K562 (cell line): ENCODE data around the gene RNU1-2. TPM values are rescaled to one million over a fixed set of nuclear protein-coding genes. Genes with fewer than 3 reads are reported as not detected.

Source experiments
- CAMTA2 ChIP-seq: fragments of 250-450 bp; sonication (Bioruptor Pico); conservative IDR thresholded peaks from 2 replicates; pipeline ENCODE4 v1.5.1; 2022
- CBX1 ChIP-seq: sonication (generic); IDR thresholded peaks from 2 replicates; pipeline ENCODE4 v1.6.1; 2016; ENCODE audit warnings: antibody characterized with exemption, low read depth, mild to moderate bottlenecking
- CBX3 ChIP-seq, 2 experiments: IDR thresholded peaks; 1 replicate in 1 of 2; 2 replicates in 1 of 2; pipeline ENCODE4 v1.6.1; 2012; ENCODE audit warnings: inconsistent platforms in 2 of 2, low read length in 2 of 2, borderline replicate concordance in 1 of 2, control low read depth in 1 of 2
- CGGBP1 ChIP-seq: fragments of 250-450 bp; sonication (Bioruptor Pico); IDR thresholded peaks from 2 replicates; pipeline ENCODE4 v1.9.0; 2021; ENCODE audit warnings: mild to moderate bottlenecking
- CHCHD3 ChIP-seq: fragments of 250-450 bp; sonication (Bioruptor Pico); IDR thresholded peaks from 2 replicates; pipeline ENCODE4 v2.1.2; 2022; ENCODE audit warnings: mild to moderate bottlenecking
- DPF2 ChIP-seq: fragments of 450-650 bp; IDR thresholded peaks from 2 replicates; pipeline ENCODE4 v1.6.1; 2016
- FOXJ2 ChIP-seq: fragments of 200-800 bp; sonication (Bioruptor generic); IDR thresholded peaks from 2 replicates; pipeline ENCODE4 v1.6.1; 2016; ENCODE audit warnings: missing genetic modification characterization, missing compliant biosample characterization
- GABPB1 ChIP-seq: sonication (generic); formaldehyde crosslinking; IDR thresholded peaks from 2 replicates; pipeline ENCODE4 v1.8.0; 2022; ENCODE audit warnings: mild to moderate bottlenecking, missing genetic modification reagents
- KHSRP ChIP-seq: fragments of 450-650 bp; IDR thresholded peaks from 2 replicates; pipeline ENCODE4 v1.6.1; 2017
- NR2F6 ChIP-seq: fragments of 450-650 bp; formaldehyde crosslinking; IDR thresholded peaks from 2 replicates; pipeline ENCODE4 v1.4.0; 2020; ENCODE audit warnings: mild to moderate bottlenecking
- NUFIP1 ChIP-seq: fragments of 450-650 bp; IDR thresholded peaks from 2 replicates; pipeline ENCODE4 v1.6.1; 2018; ENCODE audit not compliant: partially characterized antibody
- PHF8 ChIP-seq: fragments of 200-600 bp; sonication (generic); IDR thresholded peaks from 2 replicates; pipeline ENCODE4 v1.6.1; 2012; ENCODE audit warnings: mixed run types, mild to moderate bottlenecking, inconsistent platforms, low read length, moderate library complexity, borderline replicate concordance
- PHTF2 ChIP-seq: fragments of 250-450 bp; sonication (Bioruptor Pico); IDR thresholded peaks from 2 replicates; pipeline ENCODE4 v1.5.0; 2021; ENCODE audit warnings: mild to moderate bottlenecking
- RUNX1 ChIP-seq: sonication (generic); IDR thresholded peaks from 2 replicates; pipeline ENCODE4 v1.6.1; 2016; ENCODE audit warnings: antibody characterized with exemption, low read depth
- SMAD1 ChIP-seq: fragments of 150-350 bp; IDR thresholded peaks from 2 replicates; pipeline ENCODE4 v1.6.1; 2014; ENCODE audit warnings: low read length, low read depth; ENCODE audit not compliant: partially characterized antibody
- ZFP1 ChIP-seq: fragments of 450-650 bp; formaldehyde crosslinking; IDR thresholded peaks from 2 replicates; pipeline ENCODE4 v1.4.0; 2020; ENCODE audit warnings: mild to moderate bottlenecking, mixed read lengths
- ZNF551 ChIP-seq: fragments of 250-450 bp; sonication (Bioruptor Pico); IDR thresholded peaks from 2 replicates; pipeline ENCODE4 v1.5.0; 2021; ENCODE audit warnings: mild to moderate bottlenecking, moderate library complexity
- ZNF57 ChIP-seq: fragments of 450-650 bp; formaldehyde crosslinking; IDR thresholded peaks from 2 replicates; pipeline ENCODE4 v1.4.0; 2020; ENCODE audit warnings: mild to moderate bottlenecking, moderate library complexity
- polyA plus RNA-seq, 8 experiments: library from polyadenylated mRNA; depleted of rRNA in 4 of 8; stranded (reverse) in 5 of 8; unstranded in 3 of 8; fragments of >200 nt; fragmentation: Nextera tagmentation in 2 of 8; fragmentation: Illumina TruSeq in 1 of 8; extraction: Ambion mirVana in 2 of 8; extraction: Trizol in 1 of 8; gene quantifications; 2 replicates each; pipeline versions ENCODE4 v1.2.1 to v1.2.3, GENCODE V29; 2011 to 2014; ENCODE audit warnings: inconsistent platforms in 1 of 8, missing spikeins in 1 of 8
- total RNA-seq, 7 experiments: library from RNA; depleted of rRNA in 6 of 7; stranded (reverse); fragments of >200 nt in 6 of 7; fragmentation: Illumina TruSeq in 2 of 7; extraction: Trizol in 2 of 7; gene quantifications; 2 replicates each; pipeline versions ENCODE4 v1.2.1 to v1.2.3, GENCODE V29; 2011 to 2021; ENCODE audit warnings: low replicate concordance in 1 of 7
- TF ChIP-seq, protein P1 (sequence below): fragments of 250-450 bp; sonication (Bioruptor Pico); IDR thresholded peaks from 2 replicates; pipeline ENCODE4 v1.5.0; 2021; ENCODE audit warnings: mild to moderate bottlenecking, moderate library complexity
- TF ChIP-seq, protein P2 (sequence below): fragments of 250-450 bp; sonication (Bioruptor Pico); IDR thresholded peaks from 2 replicates; pipeline ENCODE4 v1.5.0; 2021; ENCODE audit warnings: mild to moderate bottlenecking, borderline replicate concordance
- TF ChIP-seq, protein P3 (sequence below): fragments of 250-450 bp; sonication (Bioruptor Pico); IDR thresholded peaks from 2 replicates; pipeline ENCODE4 v1.9.0; 2021; ENCODE audit warnings: mild to moderate bottlenecking, inconsistent platforms

The RNU1-2 gene
- total and polyA plus RNA-seq, 9 of the 15 experiments (the other 6 are each of a cell fraction or from before 2014, with no cell fraction given): under 0.01 to 32,823 (median 2,538) TPM; not detected in 4

GRCh38 chr1:16895598-16896315 is at the start of gene RNU1-2 (continued):
- TF ChIP-seq PHF8: peak; percentile 41; the same call in 1 of the 2 replicates
- TF ChIP-seq NUFIP1: peak; percentile 82
- peak; percentile 99 for TF ChIP-seq SMAD1
- TF ChIP-seq, protein P1, sequence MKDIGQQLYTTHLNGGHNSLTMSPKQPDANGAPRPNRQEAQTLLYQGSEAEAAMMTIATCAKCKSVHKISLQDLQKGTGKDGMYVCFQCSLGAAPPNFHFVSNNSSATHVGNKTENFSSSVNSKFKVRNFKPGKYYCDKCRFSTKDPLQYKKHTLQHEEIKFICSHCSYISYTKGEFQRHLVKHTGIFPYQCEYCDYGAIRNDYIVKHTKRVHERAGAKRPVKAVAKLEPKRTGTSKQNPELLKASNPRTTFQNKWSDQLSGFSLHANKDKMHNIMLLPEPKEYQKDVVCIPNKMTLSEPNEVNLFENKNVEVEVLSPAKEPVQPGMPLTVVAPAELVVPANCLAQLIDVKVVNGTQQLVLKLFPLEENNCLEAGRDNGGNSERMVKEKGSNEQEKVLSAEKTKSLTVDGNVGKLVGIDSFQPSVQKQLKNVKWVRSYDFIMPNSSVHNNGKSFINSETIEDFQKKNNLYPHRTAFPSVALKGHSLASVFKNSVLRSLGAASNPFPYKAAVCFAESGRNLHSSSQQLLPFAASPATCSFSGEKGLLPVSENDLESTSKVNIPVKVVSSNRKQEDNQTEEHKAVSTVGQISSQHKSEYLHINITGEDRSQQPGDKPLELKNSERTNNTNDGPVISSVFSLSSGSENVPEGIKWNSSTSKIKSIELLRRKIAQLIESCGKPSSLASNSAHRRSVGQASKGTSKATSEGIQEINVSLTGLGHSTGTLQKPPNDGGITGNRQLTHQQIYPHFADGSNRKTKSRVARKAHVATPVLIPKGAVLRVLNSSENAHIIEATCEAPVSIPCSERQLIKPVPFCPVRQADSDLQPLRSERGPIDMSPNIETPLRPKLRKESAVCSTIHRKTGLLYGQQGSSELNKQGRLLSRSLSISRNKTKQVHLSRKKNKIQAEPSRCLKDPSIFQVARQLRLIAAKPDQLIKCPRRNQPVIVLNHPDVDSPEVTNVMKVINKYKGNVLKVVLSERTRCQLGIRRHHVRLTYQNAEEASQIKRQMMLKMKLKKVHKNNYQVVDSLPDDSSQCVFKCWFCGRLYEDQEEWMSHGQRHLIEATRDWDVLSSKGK (CRISPR knock-in tag): peak; percentile 87
- TF ChIP-seq CHCHD3 (CRISPR knock-in tag): peak; percentile 98
- TF ChIP-seq CBX1: peak; percentile 100
- TF ChIP-seq ZNF551 (CRISPR knock-in tag): peak; percentile 89
- peak; percentile 89; the same call in 1 of the 2 replicates for TF ChIP-seq RUNX1
- peak; percentile 99 for TF ChIP-seq CGGBP1 (CRISPR knock-in tag)
- TF ChIP-seq CAMTA2 (CRISPR knock-in tag): peak; percentile 94; the same call in 1 of the 2 replicates
- TF ChIP-seq NR2F6 (CRISPR knock-in tag): peak; percentile 96
- TF ChIP-seq KHSRP: peak; percentile 57
- peak in 1 of 2 experiments; percentile 45; a peak in 1 of 3 replicates for TF ChIP-seq CBX3 (IDR thresholded peaks at IDR 0.05; ENCODE audit: borderline replicate concordance in 1 of 2, low read length in 2 of 2)
- TF ChIP-seq, protein P2, sequence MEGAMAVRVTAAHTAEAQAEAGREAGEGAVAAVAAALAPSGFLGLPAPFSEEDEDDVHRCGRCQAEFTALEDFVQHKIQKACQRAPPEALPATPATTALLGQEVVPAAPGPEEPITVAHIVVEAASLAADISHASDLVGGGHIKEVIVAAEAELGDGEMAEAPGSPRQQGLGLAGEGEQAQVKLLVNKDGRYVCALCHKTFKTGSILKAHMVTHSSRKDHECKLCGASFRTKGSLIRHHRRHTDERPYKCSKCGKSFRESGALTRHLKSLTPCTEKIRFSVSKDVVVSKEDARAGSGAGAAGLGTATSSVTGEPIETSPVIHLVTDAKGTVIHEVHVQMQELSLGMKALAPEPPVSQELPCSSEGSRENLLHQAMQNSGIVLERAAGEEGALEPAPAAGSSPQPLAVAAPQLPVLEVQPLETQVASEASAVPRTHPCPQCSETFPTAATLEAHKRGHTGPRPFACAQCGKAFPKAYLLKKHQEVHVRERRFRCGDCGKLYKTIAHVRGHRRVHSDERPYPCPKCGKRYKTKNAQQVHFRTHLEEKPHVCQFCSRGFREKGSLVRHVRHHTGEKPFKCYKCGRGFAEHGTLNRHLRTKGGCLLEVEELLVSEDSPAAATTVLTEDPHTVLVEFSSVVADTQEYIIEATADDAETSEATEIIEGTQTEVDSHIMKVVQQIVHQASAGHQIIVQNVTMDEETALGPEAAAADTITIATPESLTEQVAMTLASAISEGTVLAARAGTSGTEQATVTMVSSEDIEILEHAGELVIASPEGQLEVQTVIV (CRISPR knock-in tag): peak; percentile 49; the same call in 1 of the 2 replicates
- peak; percentile 89 for TF ChIP-seq GABPB1
- TF ChIP-seq DPF2: peak; percentile 59; the same call in 1 of the 2 replicates
- TF ChIP-seq PHTF2 (CRISPR knock-in tag): peak; percentile 87
- TF ChIP-seq, protein P3, sequence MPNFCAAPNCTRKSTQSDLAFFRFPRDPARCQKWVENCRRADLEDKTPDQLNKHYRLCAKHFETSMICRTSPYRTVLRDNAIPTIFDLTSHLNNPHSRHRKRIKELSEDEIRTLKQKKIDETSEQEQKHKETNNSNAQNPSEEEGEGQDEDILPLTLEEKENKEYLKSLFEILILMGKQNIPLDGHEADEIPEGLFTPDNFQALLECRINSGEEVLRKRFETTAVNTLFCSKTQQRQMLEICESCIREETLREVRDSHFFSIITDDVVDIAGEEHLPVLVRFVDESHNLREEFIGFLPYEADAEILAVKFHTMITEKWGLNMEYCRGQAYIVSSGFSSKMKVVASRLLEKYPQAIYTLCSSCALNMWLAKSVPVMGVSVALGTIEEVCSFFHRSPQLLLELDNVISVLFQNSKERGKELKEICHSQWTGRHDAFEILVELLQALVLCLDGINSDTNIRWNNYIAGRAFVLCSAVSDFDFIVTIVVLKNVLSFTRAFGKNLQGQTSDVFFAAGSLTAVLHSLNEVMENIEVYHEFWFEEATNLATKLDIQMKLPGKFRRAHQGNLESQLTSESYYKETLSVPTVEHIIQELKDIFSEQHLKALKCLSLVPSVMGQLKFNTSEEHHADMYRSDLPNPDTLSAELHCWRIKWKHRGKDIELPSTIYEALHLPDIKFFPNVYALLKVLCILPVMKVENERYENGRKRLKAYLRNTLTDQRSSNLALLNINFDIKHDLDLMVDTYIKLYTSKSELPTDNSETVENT (CRISPR knock-in tag): peak; percentile 98
- TF ChIP-seq FOXJ2: 0 out of 2 replicates have a peak, but pooled peaks have one; percentile 33
- TF ChIP-seq ZNF57 (CRISPR knock-in tag): peak; percentile 86
- TF ChIP-seq ZFP1 (CRISPR knock-in tag): peak; percentile 63; the same call in 1 of the 2 replicates
